GM15510 (cell line): ENCODE results near the gene STK4.

Experiments used
- POLR2A ChIP-seq: IDR thresholded peaks from 3 replicates; pipeline ENCODE4 v1.6.1; 2011; ENCODE audit warnings: borderline replicate concordance; ENCODE audit not compliant: insufficient read length; ENCODE audit errors: extremely low read depth

Gene STK4

DNA sequence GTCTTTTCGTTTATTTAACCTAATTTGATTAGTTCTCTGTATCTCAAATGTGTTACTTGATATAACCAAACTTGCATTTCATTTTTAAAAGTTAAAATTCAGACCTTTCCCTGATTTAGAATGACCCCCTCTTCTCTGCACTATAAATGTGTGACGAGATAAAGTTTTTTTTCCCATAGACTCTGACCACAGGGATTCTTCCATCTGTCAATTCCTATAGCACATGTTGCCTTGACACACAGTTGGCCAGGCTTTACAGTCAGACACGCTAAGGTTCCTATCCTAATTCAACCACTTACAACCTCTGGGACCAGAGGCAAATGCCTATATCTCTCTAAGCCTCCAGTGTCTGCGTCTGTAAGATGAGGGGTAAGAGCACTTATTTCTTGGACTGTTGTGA is 94.0 kb downstream of the STK4 start:
- TF ChIP-seq POLR2A, result no peak

DNA sequence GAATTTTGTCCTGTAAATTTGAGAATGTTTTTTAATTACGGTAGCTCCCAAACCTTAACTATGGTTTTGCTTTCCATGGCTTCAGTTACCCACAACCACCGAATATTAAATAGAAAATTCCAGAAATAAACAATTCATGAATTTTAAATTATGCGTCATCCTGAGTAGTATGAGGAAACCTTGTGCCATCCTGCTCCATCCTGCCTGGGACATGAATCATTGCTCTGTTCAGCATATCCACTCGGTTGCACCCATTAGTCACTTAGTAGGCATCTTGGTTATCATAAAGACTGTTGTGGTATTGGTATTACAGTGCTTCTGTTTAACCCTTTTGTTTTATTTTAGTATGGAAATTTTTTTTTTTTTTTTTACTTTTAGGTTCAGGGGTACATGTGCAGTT is 94.9 kb downstream of the STK4 start:
- TF ChIP-seq POLR2A, result no peak

DNA sequence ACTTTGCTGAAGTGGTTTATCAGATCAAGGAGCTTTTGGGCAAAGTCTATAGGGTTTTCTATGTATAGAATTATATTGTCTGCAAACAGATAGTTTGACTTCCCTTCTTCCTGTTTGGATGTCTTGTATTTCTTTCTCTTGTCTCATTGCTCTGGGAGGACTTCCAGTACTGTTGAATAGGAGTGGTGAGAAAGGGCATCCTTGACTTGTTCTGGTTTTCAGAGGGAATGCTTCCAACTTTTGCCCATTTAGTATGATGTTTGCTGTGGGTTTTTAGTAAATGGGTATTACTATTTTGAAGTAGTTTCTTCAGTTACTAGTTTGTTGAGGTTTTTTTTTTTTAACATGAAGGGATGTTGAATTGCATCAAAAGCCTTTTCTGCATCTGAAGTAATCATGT is 98.5 kb downstream of the STK4 start:
- no peak for TF ChIP-seq POLR2A

DNA sequence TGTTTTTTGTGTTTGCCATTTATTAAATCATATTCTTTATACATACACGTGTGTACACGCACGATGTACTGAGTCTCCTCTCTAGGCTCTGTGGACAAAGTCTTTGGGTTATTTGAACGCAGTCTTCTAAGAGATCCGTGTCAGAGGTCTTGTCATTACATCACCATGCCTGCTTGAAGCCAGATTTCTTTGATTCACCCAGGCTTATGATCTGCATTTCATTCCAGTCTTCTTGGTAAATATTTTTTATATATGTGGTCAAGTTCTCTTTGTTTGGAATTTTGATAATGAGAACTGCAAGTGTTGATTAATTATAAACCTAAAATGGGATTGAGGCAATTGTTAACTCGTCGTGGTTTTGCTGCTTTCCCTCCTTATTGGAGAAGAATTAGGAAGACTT is 100.1 kb downstream of the STK4 start:
- TF ChIP-seq POLR2A, result no peak

DNA sequence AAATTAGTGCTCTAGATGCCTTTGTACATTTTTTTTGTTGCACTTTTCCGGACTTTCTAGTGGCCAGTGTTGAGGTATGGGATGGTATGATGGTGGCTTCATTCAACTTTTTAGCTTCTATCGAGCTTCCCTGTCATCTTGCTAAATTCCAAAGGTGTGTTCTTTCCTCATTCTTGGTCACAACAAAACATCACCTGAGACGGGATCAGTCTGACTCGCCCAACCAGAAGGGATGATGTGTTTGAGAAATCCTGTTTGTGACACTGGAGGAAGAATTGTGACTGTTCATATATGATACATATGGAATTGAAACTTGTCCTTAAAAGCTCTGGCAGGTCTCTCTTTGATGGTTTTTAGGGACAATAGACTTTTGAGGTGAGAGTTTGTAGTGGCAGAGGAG is 100.8 kb downstream of the STK4 start:
- no peak for TF ChIP-seq POLR2A

DNA sequence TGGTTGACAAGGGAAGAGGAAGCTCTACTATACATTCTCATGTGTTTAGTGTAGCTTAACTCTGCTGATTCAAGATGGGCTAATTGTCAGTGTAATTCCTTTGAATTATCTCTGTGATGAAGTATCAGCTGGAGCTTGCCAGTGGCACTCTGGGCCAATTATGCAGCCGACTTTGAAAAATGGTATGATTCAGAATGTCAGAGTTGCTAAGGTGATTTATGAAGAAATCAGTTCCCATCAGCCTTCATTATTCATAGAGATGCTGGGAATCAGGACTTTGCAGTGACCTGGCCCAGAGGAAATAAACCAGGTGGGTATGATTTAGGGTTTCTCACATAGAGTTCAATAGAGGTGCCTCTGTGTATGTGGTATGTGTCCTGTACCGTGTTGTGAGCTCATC is 101.2 kb downstream of the STK4 start:
- no peak for TF ChIP-seq POLR2A

DNA sequence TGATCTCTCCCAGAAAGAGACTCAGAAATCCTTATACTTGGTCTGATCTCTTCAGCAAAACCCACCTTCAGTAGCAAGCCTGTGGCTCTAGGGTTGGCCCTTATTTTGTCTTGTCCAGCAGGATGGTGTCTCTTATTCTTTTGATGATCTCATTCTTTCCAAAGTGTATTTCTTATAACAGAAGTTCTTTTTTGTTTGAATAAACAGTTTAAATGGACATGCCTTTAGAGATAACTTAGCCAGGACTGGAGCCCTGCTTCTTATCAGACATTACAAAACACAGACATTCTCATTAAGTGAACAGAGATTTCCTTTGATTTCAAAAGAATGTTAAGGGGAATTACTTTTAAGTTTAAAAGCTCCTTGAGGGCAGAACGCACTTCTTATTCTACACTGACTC is 102.9 kb downstream of the STK4 start:
- no peak for TF ChIP-seq POLR2A

DNA sequence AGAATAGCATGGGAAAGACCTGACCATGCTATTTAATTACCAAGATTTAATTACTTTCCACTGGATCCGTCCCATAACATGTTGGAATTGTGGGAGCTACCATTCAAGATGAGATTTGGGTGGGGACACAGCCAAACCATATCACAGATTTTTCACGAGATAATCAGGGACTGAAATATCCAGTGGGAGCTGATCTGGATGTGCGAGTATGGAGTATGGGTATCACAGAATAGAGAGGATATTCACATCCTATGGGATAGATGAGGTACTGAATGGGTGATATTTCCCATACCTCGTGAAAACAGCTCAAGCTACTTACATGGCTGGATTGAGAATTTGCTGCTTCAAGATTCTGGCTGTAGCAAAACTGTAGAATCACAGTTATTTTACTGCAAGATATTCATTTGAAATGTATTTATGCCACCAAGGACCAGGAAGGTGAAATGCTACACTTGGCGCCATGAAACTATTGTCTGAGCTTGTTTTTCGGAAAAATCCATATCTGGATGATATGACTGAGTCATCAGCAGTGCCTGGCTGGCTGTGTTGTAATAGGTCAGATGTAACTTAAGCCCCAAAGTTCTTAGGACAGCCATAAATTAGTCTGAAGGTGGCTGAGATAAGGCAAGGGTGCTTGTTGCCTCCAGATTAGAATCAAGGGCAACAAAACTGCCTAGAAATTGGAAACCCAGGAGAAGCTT is 104.8 kb downstream of the STK4 start:
- no peak for TF ChIP-seq POLR2A

DNA sequence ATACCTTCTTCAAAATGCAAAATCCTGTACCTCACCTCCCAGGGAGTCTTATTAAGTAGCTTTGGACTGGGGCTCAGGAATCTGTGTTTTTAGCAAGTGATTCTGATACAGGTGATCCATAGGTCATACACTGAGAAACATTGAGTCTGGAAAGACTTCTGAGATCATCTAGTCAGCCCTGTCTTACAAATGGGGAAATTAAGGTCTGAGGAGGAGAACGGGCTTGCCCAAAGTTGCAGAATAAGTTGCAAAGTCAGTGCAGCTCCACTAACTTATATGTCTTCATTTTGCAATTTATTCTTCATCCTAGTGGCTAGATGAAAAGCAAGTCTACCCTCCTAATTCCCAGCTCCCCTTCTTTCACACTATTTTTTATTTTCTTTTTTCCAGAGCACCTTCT is 105.8 kb downstream of the STK4 start:
- TF ChIP-seq POLR2A, result no peak

DNA sequence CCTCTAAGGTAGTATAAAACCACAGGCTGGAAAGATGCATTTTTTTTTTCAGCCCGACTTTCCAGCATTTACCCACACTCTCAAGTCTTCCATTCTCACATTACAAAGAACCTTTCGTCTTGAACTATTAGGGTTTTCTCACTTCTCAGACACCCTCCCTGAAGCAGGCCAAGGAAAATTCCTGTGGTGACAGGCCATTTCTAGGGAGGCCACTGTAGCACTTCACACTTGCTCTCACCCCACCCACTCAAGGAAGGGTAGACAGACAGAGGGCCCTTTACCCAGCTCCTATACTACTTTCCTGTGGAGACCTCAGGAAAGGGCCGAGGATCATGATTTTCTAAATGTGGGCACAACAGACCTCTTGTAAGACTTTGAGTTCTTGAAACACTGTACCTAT is 106.9 kb downstream of the STK4 start:
- TF ChIP-seq POLR2A, result no peak

DNA sequence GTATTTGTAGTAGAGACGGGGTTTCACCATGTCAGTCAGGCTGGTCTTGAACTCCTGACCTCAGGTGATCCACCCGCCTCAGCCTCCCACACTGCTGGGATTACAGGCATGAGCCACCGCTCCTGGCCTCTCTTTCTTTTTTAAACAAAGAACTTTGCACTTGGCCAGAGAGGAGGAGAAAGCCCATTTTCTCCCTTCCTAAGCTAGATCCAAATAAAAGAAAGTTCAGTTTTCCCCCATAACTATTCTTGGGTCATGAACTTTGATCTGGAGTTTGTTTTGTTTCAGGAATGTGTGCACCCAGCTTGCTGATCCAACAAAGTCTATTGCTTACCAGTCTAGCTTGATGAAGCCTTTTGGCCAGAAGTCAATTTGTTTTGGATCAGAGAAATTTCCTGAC is 111.2 kb downstream of the STK4 start:
- no peak for TF ChIP-seq POLR2A

DNA sequence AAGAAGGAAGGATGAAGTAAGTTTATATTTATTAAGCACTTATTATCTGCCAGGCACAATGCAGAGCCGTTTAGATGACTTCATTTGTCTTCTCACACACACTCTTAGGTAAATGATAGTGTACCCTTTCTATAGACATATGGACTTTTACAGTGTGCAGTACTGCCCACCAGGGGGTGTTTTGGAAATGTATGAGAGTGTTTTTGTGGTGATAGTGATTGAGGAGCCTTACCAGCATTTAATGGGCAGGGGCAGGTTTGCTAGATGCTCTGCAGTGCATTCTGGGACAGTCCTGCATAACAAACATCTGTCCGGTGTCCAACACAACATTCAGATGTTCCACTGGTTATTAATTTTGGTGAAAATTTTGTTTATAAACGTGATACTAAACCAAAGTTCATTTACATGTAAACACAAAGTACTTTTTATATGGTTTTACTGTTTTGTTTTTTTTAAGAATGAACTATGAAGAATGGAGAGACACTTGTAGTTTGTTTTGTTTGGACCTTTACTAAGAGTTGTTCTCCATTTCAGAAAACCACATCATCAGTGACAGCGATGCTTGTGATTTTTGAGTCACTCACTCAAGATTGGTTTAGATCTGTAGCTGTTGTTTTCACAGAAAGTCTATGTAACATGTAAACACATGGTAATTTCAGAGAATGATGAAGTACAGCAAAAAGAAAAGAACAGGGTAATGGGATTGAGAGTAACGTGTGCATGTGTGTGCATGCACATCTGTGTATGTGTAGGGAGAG is 114.7 kb downstream of the STK4 start:
- no peak for TF ChIP-seq POLR2A

DNA sequence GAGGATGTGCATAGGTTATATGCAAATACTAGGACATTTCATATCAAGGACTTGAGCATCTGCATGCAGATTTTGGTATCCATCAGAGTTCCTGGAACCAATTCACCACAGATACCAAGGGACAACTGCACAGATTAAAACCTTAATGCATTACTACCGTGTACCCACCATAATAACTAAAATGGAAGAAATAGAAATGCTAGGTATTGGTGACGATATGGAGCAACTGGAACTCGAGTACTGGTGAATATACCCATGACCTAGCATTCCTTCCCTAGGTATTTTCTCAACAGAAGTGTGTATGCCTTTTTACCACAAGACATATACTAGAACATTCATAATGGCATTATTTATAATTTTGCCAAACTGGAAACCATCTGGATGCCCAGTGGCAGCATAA is 116.2 kb downstream of the STK4 start:
- no peak for TF ChIP-seq POLR2A

DNA sequence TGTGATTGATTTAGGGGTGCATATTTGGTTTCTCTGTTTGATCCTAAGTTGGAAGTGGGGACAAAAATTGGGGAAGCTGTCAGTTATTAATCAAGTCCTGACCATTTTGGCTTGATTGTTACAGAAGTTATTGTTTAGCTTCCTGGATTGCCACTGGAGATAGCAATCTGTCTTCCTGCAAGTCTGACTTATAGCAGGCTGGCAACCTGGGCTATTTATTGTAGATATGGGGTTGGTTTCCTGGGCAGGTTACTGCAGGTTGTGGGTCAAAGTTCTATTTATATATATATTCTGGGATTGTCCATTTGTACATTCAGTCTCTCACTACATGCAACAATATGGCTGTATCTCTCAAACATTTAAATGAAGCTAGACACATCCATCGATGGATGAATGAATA is 116.8 kb downstream of the STK4 start:
- TF ChIP-seq POLR2A, result no peak

DNA sequence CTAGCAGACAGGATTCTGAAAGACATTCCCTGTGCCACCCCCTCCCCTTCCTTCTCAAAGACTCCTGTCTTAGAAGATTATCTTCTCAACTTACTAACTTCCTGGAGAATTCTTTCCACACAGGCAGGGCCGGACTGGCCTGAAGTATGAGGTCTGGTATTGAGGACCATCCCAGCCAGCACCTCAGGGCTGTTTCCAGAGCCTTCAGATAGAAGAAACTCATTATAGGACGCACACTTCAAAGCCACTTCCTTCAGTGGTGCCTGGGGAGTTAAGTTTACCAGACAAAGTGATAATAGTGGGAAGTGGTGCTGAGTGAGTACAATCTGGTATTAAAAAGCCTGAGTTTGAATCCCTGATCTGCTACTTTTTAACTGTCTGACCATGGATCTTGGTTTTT is 119.0 kb downstream of the STK4 start:
- TF ChIP-seq POLR2A, result no peak

DNA sequence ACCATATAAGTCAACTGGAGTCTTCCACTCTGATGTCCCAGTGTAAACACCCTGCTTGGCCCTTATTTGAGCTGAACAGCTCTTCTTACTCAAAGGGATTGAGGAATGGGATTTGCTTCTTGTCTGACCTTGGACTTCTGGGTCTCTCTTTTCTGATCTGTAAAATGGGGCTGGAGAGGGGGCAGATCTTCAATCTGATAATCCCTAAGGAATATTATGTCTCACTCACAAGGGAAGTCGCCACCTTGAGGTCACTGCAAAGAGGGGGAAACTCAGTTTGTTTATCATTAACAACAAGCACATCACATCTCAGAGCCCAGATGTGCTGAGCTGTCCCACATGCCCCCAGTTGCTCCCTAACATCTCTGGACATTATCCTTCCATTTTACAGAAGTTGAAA is 119.6 kb downstream of the STK4 start:
- TF ChIP-seq POLR2A, result no peak

DNA sequence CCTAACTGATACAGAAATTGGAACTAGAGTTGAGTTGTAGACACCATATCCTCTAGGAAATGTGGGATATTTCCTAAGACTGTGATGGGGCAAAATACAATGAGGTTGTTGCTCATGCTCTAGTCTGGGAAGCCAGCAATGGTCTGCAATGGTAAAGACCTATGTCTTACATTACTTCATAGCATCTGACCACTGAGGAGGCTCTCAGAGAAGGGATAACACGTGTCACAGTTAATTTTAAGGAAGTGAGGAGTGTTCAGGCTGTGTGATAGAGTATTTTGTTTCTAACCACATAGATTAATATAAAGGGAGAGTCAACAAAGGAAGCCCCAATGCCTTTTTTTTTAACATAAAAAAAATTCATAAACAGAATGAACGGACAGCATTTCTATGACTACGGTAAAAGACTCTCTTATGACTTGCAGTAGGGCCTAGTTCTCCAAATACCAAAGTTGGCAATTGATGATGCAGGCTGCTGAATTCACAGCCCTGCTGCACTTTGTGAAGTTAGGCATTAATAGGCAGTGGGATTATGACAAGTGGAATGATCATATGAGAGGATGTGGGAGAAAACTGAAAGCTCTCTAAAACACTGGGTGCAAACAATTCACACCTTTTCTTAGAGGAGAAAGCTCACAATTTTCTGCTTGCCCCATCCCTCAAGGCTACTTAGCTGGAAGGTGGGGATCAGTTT is 120.9 kb downstream of the STK4 start:
- TF ChIP-seq POLR2A, result no peak

DNA sequence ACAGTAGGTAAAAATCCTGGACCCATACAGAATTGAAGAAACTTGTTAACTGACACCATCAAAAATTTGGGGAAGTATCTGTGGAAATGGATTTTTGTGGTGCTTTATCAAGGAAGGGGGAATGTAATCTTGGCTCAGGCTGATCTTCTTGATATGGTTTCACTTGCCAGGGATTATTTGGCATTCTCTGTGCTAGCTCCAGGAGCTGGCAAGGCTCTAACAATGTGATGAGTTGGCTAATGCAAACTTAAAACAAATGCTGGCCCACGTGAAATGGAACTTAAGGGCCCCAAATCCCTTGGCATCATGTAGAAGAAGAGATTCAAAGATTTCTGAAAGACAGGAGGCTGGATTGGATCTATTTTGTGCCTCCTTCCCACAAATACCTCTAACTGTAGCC is 121.5 kb downstream of the STK4 start:
- no peak for TF ChIP-seq POLR2A
